GM12801 (cell line): ENCODE measurements around the gene COMMD1.

Experiments used
- CTCF ChIP-seq: IDR thresholded peaks from one replicate; pipeline ENCODE4 v1.5.1; 2011; ENCODE audit warnings: control low read depth; ENCODE audit not compliant: insufficient read length; ENCODE audit errors: extremely low read depth

Gene COMMD1

GRCh38 chr2:61962095-61962984, 56.9 kb downstream of the COMMD1 start:
- TF ChIP-seq CTCF, result no peak

GRCh38 chr2:61966087-61966727, 60.7 kb downstream of the COMMD1 start:
- TF ChIP-seq CTCF, result no peak

- no peak for TF ChIP-seq CTCF
Measured at GRCh38 chr2:61967262-61967661, 61.8 kb downstream of the COMMD1 start.

GRCh38 chr2:61969376-61969775, 63.9 kb downstream of the COMMD1 start:
- TF ChIP-seq CTCF, result no peak

GRCh38 chr2:61970807-61971556, 65.5 kb downstream of the COMMD1 start:
- TF ChIP-seq CTCF, result no peak

GRCh38 chr2:61978522-61978921, 73.0 kb downstream of the COMMD1 start:
- TF ChIP-seq CTCF, result no peak

- no peak for TF ChIP-seq CTCF
Measured at GRCh38 chr2:61980758-61981157, 75.3 kb downstream of the COMMD1 start.
